Measurements from ENCODE around the gene MAGEA4.

GRCh38 chrX:151966236-151966635 lies 53.5 kb downstream of the MAGEA4 start:
- TF ChIP-seq TAF7 (optimal IDR thresholded peaks at IDR 0.05; ENCODE audit: borderline replicate concordance, low read depth, low read length) = no peak
- TF ChIP-seq, protein P1, sequence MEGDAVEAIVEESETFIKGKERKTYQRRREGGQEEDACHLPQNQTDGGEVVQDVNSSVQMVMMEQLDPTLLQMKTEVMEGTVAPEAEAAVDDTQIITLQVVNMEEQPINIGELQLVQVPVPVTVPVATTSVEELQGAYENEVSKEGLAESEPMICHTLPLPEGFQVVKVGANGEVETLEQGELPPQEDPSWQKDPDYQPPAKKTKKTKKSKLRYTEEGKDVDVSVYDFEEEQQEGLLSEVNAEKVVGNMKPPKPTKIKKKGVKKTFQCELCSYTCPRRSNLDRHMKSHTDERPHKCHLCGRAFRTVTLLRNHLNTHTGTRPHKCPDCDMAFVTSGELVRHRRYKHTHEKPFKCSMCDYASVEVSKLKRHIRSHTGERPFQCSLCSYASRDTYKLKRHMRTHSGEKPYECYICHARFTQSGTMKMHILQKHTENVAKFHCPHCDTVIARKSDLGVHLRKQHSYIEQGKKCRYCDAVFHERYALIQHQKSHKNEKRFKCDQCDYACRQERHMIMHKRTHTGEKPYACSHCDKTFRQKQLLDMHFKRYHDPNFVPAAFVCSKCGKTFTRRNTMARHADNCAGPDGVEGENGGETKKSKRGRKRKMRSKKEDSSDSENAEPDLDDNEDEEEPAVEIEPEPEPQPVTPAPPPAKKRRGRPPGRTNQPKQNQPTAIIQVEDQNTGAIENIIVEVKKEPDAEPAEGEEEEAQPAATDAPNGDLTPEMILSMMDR (IDR thresholded peaks at IDR 0.05; ENCODE audit: control extremely low read depth in 1 of 3, insufficient read depth in 1 of 3, low read depth in 1 of 3, low read length in 3 of 3) = no peak
- no peak for TF ChIP-seq FOSL1 (IDR thresholded peaks at IDR 0.05; ENCODE audit: insufficient read depth, low read depth, low read length)
- no peak for TF ChIP-seq CBX8 (IDR thresholded peaks at IDR 0.05; ENCODE audit: borderline replicate concordance, low read depth, low read length)
- TF ChIP-seq JUN (IDR thresholded peaks at IDR 0.05; ENCODE audit: low read depth, low read length) = no peak
- no peak for TF ChIP-seq RFX5 (IDR thresholded peaks at IDR 0.05; ENCODE audit: borderline replicate concordance, low read depth, low read length)
- TF ChIP-seq YY1 (IDR thresholded peaks at IDR 0.05; ENCODE audit: low read depth, low read length) = no peak
- no peak for TF ChIP-seq BRCA1 (IDR thresholded peaks at IDR 0.05; ENCODE audit: low read depth, low read length)
- no peak for TF ChIP-seq EP300 (IDR thresholded peaks at IDR 0.05; ENCODE audit: borderline replicate concordance in 1 of 2, low read depth in 2 of 2, low read length in 2 of 2)
